ENCODE data around the gene FAM240B.

Gene FAM240B

GRCh38 chr9:38747067-38747466 lies 27.1 kb upstream of the FAM240B start:
- no peak for TF ChIP-seq CTCF (conservative IDR thresholded peaks at IDR 0.05)

GRCh38 chr9:38746303-38746702 lies 26.4 kb upstream of the FAM240B start:
- H3K27ac ChIP-seq = no peak overlapping the region
- TF ChIP-seq CTCF (conservative IDR thresholded peaks at IDR 0.05) = no peak

More at GRCh38 chr9:38747067-38747466, 27.1 kb upstream of the FAM240B start:
- no peak overlapping the region for H3K27ac ChIP-seq

GRCh38 chr9:38744484-38744883 lies 24.6 kb upstream of the FAM240B start:
- TF ChIP-seq CTCF (conservative IDR thresholded peaks at IDR 0.05) = no peak
- no peak overlapping the region for H3K27ac ChIP-seq

- H3K27ac ChIP-seq = peak overlapping the region; percentile 42; the same call in 1 of the 2 replicates
- no peak for TF ChIP-seq CTCF (conservative IDR thresholded peaks at IDR 0.05)
These were observed 17.3 kb upstream of the FAM240B start for GRCh38 chr9:38737246-38737645.

GRCh38 chr9:38734831-38735230 lies 14.9 kb upstream of the FAM240B start:
- no peak overlapping the region for H3K27ac ChIP-seq
- no peak for TF ChIP-seq CTCF (conservative IDR thresholded peaks at IDR 0.05)

GRCh38 chr9:38733503-38733902 lies 13.6 kb upstream of the FAM240B start:
- no peak overlapping the region for H3K27ac ChIP-seq
- no peak for TF ChIP-seq CTCF (conservative IDR thresholded peaks at IDR 0.05)

GRCh38 chr9:38732885-38733284 lies 13.0 kb upstream of the FAM240B start:
- no peak overlapping the region for H3K27ac ChIP-seq
- no peak for TF ChIP-seq CTCF (conservative IDR thresholded peaks at IDR 0.05)
